K562 (cell line): ENCODE measurements around the gene CD276. TPM values are rescaled to one million over a fixed set of nuclear protein-coding genes. Genes with fewer than 3 reads are reported as not detected.

Experiments used
- CTCFL ChIP-seq: IDR thresholded peaks from 2 replicates; pipeline ENCODE4 v1.6.1; 2011; ENCODE audit warnings: borderline replicate concordance, low read depth, mild to moderate bottlenecking, moderate library complexity, low read length; ENCODE audit not compliant: insufficient read depth, poor library complexity, severe bottlenecking
- LEF1 ChIP-seq: fragments of 450-650 bp; IDR thresholded peaks from 2 replicates; pipeline ENCODE4 v1.6.1; 2016; ENCODE audit warnings: mild to moderate bottlenecking
- MAFF ChIP-seq: IDR thresholded peaks from 2 replicates; pipeline ENCODE4 v1.6.1; 2012; ENCODE audit warnings: low read length, improper control_type of control experiment
- MBD1 ChIP-seq: fragments of 250-450 bp; sonication (Bioruptor Pico); IDR thresholded peaks from 2 replicates; pipeline ENCODE4 v1.8.0; 2022; ENCODE audit warnings: inconsistent platforms
- RAD21 ChIP-seq, 2 experiments: fragments of 250-450 bp in 1 of 2; fragments of 450-650 bp in 1 of 2; sonication (Bioruptor Pico) in 1 of 2; formaldehyde crosslinking in 1 of 2; IDR thresholded peaks in 1 of 2; conservative IDR thresholded peaks in 1 of 2; 2 replicates each; pipeline versions ENCODE4 v1.4.0 to v1.8.0; 2020 to 2022; ENCODE audit warnings: mild to moderate bottlenecking in 2 of 2, moderate library complexity in 1 of 2
- RBM22 ChIP-seq: fragments of 200-400 bp; formaldehyde crosslinking; IDR thresholded peaks from 2 replicates; pipeline ENCODE4 v1.6.1; 2018; ENCODE audit warnings: low read length, low read depth; ENCODE audit not compliant: poor library complexity, severe bottlenecking
- REST ChIP-seq, 2 experiments: fragments of 450-650 bp; formaldehyde crosslinking in 1 of 2; IDR thresholded peaks; 2 replicates each; pipeline versions ENCODE4 v1.4.0 to v1.6.1; 2014 to 2020; ENCODE audit warnings: mild to moderate bottlenecking in 2 of 2, borderline replicate concordance in 1 of 2, low read depth in 1 of 2
- SMARCA5 ChIP-seq: fragments of 450-650 bp; IDR thresholded peaks from 2 replicates; pipeline ENCODE4 v1.6.1; 2016
- TEAD1 ChIP-seq, 2 experiments: fragments of 450-650 bp in 1 of 2; sonication (generic) in 1 of 2; formaldehyde crosslinking; IDR thresholded peaks; 2 replicates each; pipeline versions ENCODE4 v1.4.0 to v1.8.0; 2020 to 2022; ENCODE audit warnings: mild to moderate bottlenecking in 2 of 2, missing genetic modification reagents in 1 of 2
- ZFX ChIP-seq: sonication (generic); formaldehyde crosslinking; IDR thresholded peaks from 2 replicates; pipeline ENCODE4 v1.8.0; 2022; ENCODE audit warnings: mild to moderate bottlenecking, missing genetic modification reagents, moderate library complexity
- ZNF639 ChIP-seq, 2 experiments: fragments of 200-800 bp in 1 of 2; sonication (Bioruptor generic) in 1 of 2; sonication (generic) in 1 of 2; formaldehyde crosslinking in 1 of 2; IDR thresholded peaks in 1 of 2; conservative IDR thresholded peaks in 1 of 2; 2 replicates each; pipeline versions ENCODE4 v1.5.0 to v1.6.1; 2016 to 2020; ENCODE audit warnings: missing compliant biosample characterization in 1 of 2, missing genetic modification characterization in 1 of 2, missing genetic modification reagents in 1 of 2
- polyA plus RNA-seq, 8 experiments: library from polyadenylated mRNA; depleted of rRNA in 4 of 8; stranded (reverse) in 5 of 8; unstranded in 3 of 8; fragments of >200 nt; fragmentation: Nextera tagmentation in 2 of 8; fragmentation: Illumina TruSeq in 1 of 8; extraction: Ambion mirVana in 2 of 8; extraction: Trizol in 1 of 8; gene quantifications; 2 replicates each; pipeline versions ENCODE4 v1.2.1 to v1.2.3, GENCODE V29; 2011 to 2014; ENCODE audit warnings: inconsistent platforms in 1 of 8, missing spikeins in 1 of 8
- total RNA-seq, 7 experiments: library from RNA; depleted of rRNA in 6 of 7; stranded (reverse); fragments of >200 nt in 6 of 7; fragmentation: Illumina TruSeq in 2 of 7; extraction: Trizol in 2 of 7; gene quantifications; 2 replicates each; pipeline versions ENCODE4 v1.2.1 to v1.2.3, GENCODE V29; 2011 to 2021; ENCODE audit warnings: low replicate concordance in 1 of 7

CD276 gene
- total and polyA plus RNA-seq, 9 of the 15 experiments (the other 6 are each of a cell fraction or from before 2014, with no cell fraction given), result 0.11 to 3.6 (median 2.3) TPM

GRCh38 chr15:73683777-73684580 is at the start of gene CD276 (continued):
- 0 out of 2 replicates have a peak, but pooled peaks have one; percentile 32 for TF ChIP-seq LEF1
- no peak for TF ChIP-seq SMARCA5
- peak; percentile 8 for TF ChIP-seq CTCFL
- no peak for TF ChIP-seq REST (IDR thresholded peaks at IDR 0.05; ENCODE audit: borderline replicate concordance)
- no peak for TF ChIP-seq REST (CRISPR knock-in tag; IDR thresholded peaks at IDR 0.05; ENCODE audit: low read depth)
- TF ChIP-seq ZFX (CRISPR knock-in tag), result peak; percentile 48; the same call in 1 of the 2 replicates
- TF ChIP-seq MAFF, result no peak
- no peak for TF ChIP-seq MBD1 (CRISPR knock-in tag)
- no peak for TF ChIP-seq RBM22
- no peak for TF ChIP-seq TEAD1 (CRISPR knock-in tag; IDR thresholded peaks at IDR 0.05)
- TF ChIP-seq ZNF639 (CRISPR knock-in tag; conservative IDR thresholded peaks at IDR 0.05 in 1 of 2, IDR thresholded peaks at IDR 0.05 in 1 of 2), result 0 out of 4 replicates have a peak, but pooled peaks of 1 of the 2 experiments have one; percentile 18
- peak in 1 of 2 experiments; percentile 53; a peak in 3 of 4 replicates for TF ChIP-seq RAD21 (CRISPR knock-in tag; conservative IDR thresholded peaks at IDR 0.05 in 1 of 2, IDR thresholded peaks at IDR 0.05 in 1 of 2)
